Gastrocnemius medialis (tissue), 4 donors: ENCODE results near the gene RPS29. TPM values are rescaled to one million over a fixed set of nuclear protein-coding genes. Genes with fewer than 3 reads are reported as not detected.

Source experiments
- ATAC-seq, 2 donors: fragments of 150-250 bp; one replicate each; pipeline ENCODE4 v1.9.1; 2016
- DNase-seq, 2 donors: peaks; one replicate each; pipeline ENCODE4 v3.0.0-alpha.2; 2019
- H3K27ac ChIP-seq, 4 donors: fragments of 200-600 bp; sonication (generic); 1 replicate in 1 of 4; 2 replicates in 3 of 4; pipeline ENCODE4 v1.5.1; 2016 to 2018; ENCODE audit warnings: mild to moderate bottlenecking in 2 of 4, moderate library complexity in 1 of 4
- H3K27me3 ChIP-seq, 3 donors: fragments of 200-600 bp; sonication (generic) in 2 of 3; 1 replicate in 1 of 3; 2 replicates in 2 of 3; pipeline versions ENCODE4 v1.5.1 to v1.6.0; 2016 to 2019; ENCODE audit warnings: mild to moderate bottlenecking in 1 of 3, moderate library complexity in 1 of 3
- H3K36me3 ChIP-seq, 2 donors: fragments of 200-600 bp; sonication (generic) in 1 of 2; one replicate each; pipeline ENCODE4 v1.5.1; 2017 to 2018
- H3K4me1 ChIP-seq, 2 donors: fragments of 200-600 bp; sonication (generic) in 1 of 2; one replicate each; pipeline ENCODE4 v1.5.1; 2016 to 2017; ENCODE audit warnings: mild to moderate bottlenecking in 2 of 2
- H3K4me3 ChIP-seq, 4 donors: fragments of 200-600 bp; sonication (generic) in 3 of 4; 1 replicate in 1 of 4; 2 replicates in 3 of 4; pipeline ENCODE4 v1.5.1; 2016 to 2019; ENCODE audit warnings: mild to moderate bottlenecking in 2 of 4
- H3K9me3 ChIP-seq, 3 donors: fragments of 200-600 bp; sonication (generic) in 2 of 3; 1 replicate in 1 of 3; 2 replicates in 2 of 3; pipeline ENCODE4 v1.5.1; 2016 to 2019
- POLR2A ChIP-seq, 2 donors: fragments of 450-650 bp; IDR thresholded peaks; one replicate each; pipeline ENCODE4 v1.6.1; 2017; ENCODE audit warnings: antibody characterized with exemption in 2 of 2, mild to moderate bottlenecking in 2 of 2, moderate library complexity in 2 of 2
- in situ Hi-C, 4 donors: fragments of 200-750 bp; cut with MboI; loops; one replicate each; pipeline versions ENCODE4 v1.15.0 to v1.8.0; 2017; ENCODE audit warnings: low sequenced_read_pairs in 4 of 4
- intact Hi-C: fragments of 100-400 bp; cut with DNase I; formaldehyde crosslinking; loops from one replicate; pipeline ENCODE4 v1.15.1; 2023; ENCODE audit warnings: low total_unique reads
- total RNA-seq, 4 donors: library from RNA; depleted of rRNA; stranded (reverse); fragments of >200 nt; gene quantifications; one replicate each; pipeline versions ENCODE4 v1.1.0 to v1.2.3, GENCODE V29; 2016
- TF ChIP-seq, protein P1 (sequence below), 5 experiments: fragments of 450-650 bp in 3 of 5; fragments of 200-600 bp in 2 of 5; sonication (generic) in 2 of 5; IDR thresholded peaks in 4 of 5; conservative IDR thresholded peaks in 1 of 5; 1 replicate in 4 of 5; 2 replicates in 1 of 5; pipeline ENCODE4 v1.5.1; 2016 to 2019; ENCODE audit warnings: antibody characterized with exemption in 5 of 5, mild to moderate bottlenecking in 3 of 5, moderate library complexity in 3 of 5

The RPS29 gene
- total RNA-seq, 4 donors from 2014 or later, result 6,799 to 10,395 (median 8,793) TPM

DNA sequence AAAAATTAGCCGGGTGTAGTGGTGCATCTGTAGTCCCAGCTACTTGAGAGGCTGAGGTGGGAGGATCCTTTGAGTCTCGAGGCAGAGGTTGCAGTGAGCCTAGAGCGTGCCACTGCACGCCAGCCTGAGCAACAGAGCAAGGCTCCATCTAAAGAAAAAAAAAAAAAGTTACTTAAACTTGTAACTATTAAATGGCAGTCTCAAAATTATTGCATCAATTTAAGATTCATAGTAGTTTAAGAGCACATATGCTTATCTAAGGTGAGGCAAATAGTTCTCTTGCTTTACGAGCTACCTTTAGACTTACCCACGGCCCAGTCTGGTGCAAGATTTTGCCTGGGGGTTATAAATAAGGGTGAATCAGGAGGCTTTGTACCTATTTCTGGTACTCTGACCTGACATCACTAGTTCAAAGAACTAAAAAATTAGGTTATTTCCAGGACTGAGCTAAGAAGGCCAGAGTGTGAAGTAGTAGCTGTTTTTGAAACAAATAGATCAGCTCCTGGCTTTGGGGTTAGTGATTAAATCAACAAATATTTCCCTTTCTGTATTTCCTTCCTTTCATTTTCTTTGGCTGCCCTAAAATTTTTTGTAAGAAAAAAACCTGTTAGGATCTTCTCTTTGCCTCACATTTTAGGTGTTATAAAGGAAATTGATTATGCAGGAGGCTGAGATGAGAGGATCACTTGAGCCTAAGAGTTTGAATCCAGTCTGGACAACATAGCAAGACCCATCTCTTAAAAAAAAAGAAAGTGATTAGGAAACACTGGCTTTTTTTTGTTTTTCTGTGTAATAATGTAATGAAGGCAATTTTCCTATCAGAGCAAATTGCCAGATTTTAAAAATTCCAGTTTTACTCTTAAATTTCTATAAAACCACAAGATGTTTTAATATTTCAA, 38.0 kb upstream of the RPS29 start:
- Histone ChIP-seq H3K9me3 (no peaks in the 10 kb centered on the region), H3K27me3 (no peaks in the 10 kb centered on the region), H3K36me3 (peaks cover 0 to 6% of the 10 kb centered on the region in 2 donors), H3K27ac (no peak overlapping the region), H3K4me3 (no peak overlapping the region), H3K4me1 (peaks cover 18 to 28% of the 10 kb centered on the region in 2 donors)
- no peak for ATAC-seq
- intact Hi-C loops (no loop called here), in situ Hi-C loops (no loop called here)
- TF ChIP-seq, protein P1, sequence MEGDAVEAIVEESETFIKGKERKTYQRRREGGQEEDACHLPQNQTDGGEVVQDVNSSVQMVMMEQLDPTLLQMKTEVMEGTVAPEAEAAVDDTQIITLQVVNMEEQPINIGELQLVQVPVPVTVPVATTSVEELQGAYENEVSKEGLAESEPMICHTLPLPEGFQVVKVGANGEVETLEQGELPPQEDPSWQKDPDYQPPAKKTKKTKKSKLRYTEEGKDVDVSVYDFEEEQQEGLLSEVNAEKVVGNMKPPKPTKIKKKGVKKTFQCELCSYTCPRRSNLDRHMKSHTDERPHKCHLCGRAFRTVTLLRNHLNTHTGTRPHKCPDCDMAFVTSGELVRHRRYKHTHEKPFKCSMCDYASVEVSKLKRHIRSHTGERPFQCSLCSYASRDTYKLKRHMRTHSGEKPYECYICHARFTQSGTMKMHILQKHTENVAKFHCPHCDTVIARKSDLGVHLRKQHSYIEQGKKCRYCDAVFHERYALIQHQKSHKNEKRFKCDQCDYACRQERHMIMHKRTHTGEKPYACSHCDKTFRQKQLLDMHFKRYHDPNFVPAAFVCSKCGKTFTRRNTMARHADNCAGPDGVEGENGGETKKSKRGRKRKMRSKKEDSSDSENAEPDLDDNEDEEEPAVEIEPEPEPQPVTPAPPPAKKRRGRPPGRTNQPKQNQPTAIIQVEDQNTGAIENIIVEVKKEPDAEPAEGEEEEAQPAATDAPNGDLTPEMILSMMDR (IDR thresholded peaks at IDR 0.05 in 4 of 5, conservative IDR thresholded peaks at IDR 0.05 in 1 of 5), result no peak
- no peak for TF ChIP-seq POLR2A (IDR thresholded peaks at IDR 0.05)
- no peak for DNase-seq

DNA sequence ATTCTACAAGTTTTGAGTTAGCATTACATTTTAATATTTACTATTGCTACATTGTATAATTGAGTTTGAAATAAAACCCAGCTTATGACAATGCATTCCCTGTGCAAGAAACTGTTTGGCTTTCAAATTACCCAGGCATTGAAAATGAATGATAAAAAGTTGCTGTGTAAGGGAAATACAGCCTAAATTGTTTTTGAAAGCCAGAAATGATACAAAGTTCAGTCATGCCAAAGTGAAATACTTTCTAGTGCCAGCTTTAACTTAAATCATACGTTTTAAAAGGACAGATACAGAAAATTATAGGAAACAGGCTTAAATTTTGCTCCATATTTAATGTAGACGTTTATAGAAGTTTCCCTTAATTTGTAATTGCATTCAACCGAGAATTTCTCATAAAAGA, 37.2 kb upstream of the RPS29 start:
- no peak for DNase-seq
- TF ChIP-seq, protein P1 (IDR thresholded peaks at IDR 0.05 in 4 of 5, conservative IDR thresholded peaks at IDR 0.05 in 1 of 5), result no peak
- no peak for TF ChIP-seq POLR2A (IDR thresholded peaks at IDR 0.05)
- Histone ChIP-seq H3K4me1 (peaks cover 20 to 34% of the 10 kb centered on the region in 2 donors), H3K36me3 (peaks cover 0 to 14% of the 10 kb centered on the region in 2 donors), H3K27ac (no peak overlapping the region), H3K9me3 (no peaks in the 10 kb centered on the region), H3K27me3 (no peaks in the 10 kb centered on the region), H3K4me3 (no peak overlapping the region)
- ATAC-seq, result no peak
- in situ Hi-C loops (no loop called here), intact Hi-C loops (no loop called here)

DNA sequence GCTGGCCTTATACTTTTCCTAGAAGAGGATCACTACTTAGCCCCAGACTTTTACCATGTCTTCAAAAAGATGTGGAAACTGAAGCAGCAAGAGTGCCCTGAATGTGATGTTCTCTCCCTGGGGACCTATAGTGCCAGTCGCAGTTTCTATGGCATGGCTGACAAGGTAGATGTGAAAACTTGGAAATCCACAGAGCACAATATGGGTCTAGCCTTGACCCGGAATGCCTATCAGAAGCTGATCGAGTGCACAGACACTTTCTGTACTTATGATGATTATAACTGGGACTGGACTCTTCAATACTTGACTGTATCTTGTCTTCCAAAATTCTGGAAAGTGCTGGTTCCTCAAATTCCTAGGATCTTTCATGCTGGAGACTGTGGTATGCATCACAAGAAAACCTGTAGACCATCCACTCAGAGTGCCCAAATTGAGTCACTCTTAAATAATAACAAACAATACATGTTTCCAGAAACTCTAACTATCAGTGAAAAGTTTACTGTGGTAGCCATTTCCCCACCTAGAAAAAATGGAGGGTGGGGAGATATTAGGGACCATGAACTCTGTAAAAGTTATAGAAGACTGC, 35.9 kb upstream of the RPS29 start:
- ATAC-seq (no peak), DNase-seq (no peak)
- in situ Hi-C loops, result no loop called here
- intact Hi-C loops, result no loop called here
- Histone ChIP-seq H3K4me1 (peaks cover 20 to 34% of the 10 kb centered on the region in 2 donors), H3K27me3 (no peaks in the 10 kb centered on the region), H3K27ac (peak overlapping the region in 1 of 4 donors; percentile 94), H3K36me3 (peaks cover 0 to 22% of the 10 kb centered on the region in 2 donors), H3K4me3 (peak overlapping the region; percentile 78 to 98 (median 93)), H3K9me3 (no peaks in the 10 kb centered on the region)
- TF ChIP-seq, protein P1 (IDR thresholded peaks at IDR 0.05 in 4 of 5, conservative IDR thresholded peaks at IDR 0.05 in 1 of 5), result no peak
- TF ChIP-seq POLR2A (IDR thresholded peaks at IDR 0.05), result no peak

DNA sequence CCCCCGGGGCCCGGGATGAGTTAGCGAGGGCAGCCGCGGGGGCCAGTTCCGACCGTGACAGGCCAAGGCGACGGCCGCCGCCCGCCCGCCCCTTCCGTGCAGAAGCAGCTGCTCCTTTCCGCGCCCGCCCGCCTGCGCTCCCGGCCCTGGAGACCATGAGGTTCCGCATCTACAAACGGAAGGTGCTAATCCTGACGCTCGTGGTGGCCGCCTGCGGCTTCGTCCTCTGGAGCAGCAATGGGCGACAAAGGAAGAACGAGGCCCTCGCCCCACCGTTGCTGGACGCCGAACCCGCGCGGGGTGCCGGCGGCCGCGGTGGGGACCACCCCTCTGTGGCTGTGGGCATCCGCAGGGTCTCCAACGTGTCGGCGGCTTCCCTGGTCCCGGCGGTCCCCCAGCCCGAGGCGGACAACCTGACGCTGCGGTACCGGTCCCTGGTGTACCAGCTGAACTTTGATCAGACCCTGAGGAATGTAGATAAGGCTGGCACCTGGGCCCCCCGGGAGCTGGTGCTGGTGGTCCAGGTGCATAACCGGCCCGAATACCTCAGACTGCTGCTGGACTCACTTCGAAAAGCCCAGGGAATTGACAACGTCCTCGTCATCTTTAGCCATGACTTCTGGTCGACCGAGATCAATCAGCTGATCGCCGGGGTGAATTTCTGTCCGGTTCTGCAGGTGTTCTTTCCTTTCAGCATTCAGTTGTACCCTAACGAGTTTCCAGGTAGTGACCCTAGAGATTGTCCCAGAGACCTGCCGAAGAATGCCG, 35.1 kb upstream of the RPS29 start:
- in situ Hi-C loops (no loop called here), intact Hi-C loops (no loop called here)
- ATAC-seq (peak; percentile 46 to 56), DNase-seq (peak; percentile 29 to 65)
- Histone ChIP-seq H3K4me3 (peak overlapping the region; percentile 78 to 98 (median 93)), H3K9me3 (no peaks in the 10 kb centered on the region), H3K27ac (peak overlapping the region; percentile 94 to 99 (median 96)), H3K36me3 (peaks cover 0 to 22% of the 10 kb centered on the region in 2 donors), H3K27me3 (no peaks in the 10 kb centered on the region), H3K4me1 (peaks cover 20 to 34% of the 10 kb centered on the region in 2 donors)
- no peak for TF ChIP-seq POLR2A (IDR thresholded peaks at IDR 0.05)
- TF ChIP-seq, protein P1 (IDR thresholded peaks at IDR 0.05 in 4 of 5, conservative IDR thresholded peaks at IDR 0.05 in 1 of 5), result no peak
